Activated T-cell treated with anti-CD3 and anti-CD28 coated beads, Interleukin-2, amount 50 U/mL, for 48 hours (primary cell): Measurements from ENCODE around the gene UBTD1.
"Not testable (repeated sequence)": the region's sequence is repeated elsewhere in the genome, so short reads cannot be mapped to it uniquely, and the experiment has no call there.

Experiments used
- DNase-seq, 2 experiments: peaks; one replicate each; pipeline ENCODE4 v3.0.0-alpha.2; 2020

The UBTD1 gene

GRCh38 chr10:97498841-97499560, at the start of gene UBTD1:
TSS of gene UBTD1 (plus strand) at chr10:97498924. CDS start at chr10:97499204, 280 bp downstream.
- DNase-seq, result peak; percentile 51 to 65

DNA sequence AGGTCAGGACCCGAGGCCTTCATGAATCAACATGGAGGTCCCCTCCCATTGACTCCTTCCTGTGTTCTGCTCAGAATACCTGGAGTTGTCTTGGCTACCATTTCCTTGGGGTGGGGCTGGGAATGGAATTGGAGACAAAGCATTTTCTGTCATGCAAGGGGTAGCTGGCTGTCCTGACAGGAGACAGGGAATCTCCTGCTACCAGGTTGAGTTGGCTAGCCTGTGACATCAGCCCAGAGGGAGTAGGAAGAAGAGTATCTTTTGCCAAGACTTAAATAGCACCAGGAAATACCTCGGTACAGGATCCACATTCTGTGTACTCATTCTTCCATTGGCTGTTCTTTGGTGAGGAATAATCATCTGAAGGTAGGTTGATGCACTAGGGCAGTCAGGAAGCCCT, 47.9 kb upstream of the UBTD1 start:
- no peak for DNase-seq

- no peak for DNase-seq
Measured at GRCh38 chr10:97451605-97452004, 47.1 kb upstream of the UBTD1 start.

DNA sequence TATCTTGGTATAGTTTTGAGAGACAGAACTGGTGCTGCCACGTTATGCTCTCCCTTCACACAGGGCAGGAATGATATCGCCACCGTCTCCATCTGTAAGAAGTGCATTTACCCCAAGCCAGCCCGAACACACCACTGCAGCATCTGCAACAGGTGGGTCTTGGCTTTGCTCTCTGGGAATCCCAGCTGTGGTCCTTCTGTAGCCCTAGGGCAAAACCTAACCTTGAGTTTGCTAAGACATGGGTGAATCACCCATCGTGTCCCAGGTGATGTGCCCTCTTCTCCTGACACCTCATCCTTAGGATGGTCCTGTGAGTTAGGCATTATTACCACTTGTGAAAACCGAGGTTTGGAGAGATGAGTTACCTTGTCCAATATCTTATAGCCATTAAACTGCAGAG, 46.4 kb upstream of the UBTD1 start:
- DNase-seq, result no peak

- DNase-seq, result peak in 1 of 2 experiments; percentile 39
Measured at GRCh38 chr10:97454330-97455036, 44.2 kb upstream of the UBTD1 start.

- no peak for DNase-seq
Measured at GRCh38 chr10:97456034-97456685, 42.6 kb upstream of the UBTD1 start.

- no peak for DNase-seq
Measured at GRCh38 chr10:97456686-97457065, 42.0 kb upstream of the UBTD1 start.

- no peak for DNase-seq
Measured at GRCh38 chr10:97459111-97459510, 39.6 kb upstream of the UBTD1 start.

GRCh38 chr10:97459933-97460332, 38.8 kb upstream of the UBTD1 start:
- DNase-seq, result no peak

DNA sequence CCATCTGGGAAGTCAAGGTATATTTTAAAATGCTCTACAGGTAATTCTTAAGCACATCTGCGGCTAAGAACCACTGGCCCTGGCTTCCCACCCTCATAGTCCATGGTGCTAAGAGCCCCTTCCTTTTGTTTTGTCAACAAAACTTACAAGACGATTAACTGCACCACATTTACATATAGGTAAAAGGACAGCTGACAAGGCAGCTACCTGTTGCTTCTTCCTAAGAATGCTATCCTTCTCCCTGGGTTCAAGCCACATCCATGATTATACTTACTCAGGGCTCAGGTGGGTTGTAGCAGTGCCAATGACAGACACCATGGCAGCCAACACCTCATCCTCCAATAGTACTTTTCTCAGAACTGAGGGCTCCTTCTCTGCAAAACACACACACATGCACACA, 36.4 kb upstream of the UBTD1 start:
- no peak for DNase-seq

GRCh38 chr10:97463363-97464132, 35.2 kb upstream of the UBTD1 start:
- DNase-seq, result peak in 1 of 2 experiments; percentile 45

DNA sequence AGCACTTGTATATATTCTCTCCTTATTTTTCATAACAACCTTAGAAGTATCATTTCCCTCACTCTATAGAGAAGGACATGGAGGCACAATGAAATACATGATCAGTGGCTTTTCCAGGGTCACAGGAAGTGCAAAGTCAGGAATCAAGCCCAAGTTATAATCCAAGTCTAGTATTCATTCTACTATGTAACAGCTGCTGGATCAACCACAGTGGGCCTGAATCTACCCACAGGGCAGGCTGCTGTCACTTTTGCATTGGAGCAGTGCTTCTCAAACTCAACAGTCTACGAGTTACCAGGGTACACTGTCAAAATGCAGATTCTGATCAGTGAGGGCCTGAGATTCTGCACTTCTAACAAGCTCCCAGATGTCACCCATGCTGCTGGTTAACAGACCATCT, 34.5 kb upstream of the UBTD1 start:
- no peak for DNase-seq

DNA sequence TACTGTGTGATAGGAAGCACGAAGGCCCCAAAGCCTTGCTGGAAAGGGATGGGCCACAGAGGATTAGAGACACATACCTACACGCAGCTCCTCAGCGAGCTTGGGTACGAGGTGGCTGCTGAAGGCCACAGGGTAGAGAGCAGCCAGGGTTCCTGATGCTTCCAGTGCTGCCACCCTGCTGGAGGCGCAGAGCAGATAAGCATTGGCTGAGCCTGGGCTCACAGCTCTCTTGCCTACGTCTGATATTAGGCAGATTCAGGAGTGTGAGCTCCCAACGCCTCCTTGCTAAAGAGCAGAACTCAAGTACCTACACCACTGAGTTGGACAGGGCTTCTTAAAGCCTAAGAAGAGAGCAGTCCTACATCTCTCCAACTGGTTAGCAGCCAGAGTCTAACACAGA, 32.7 kb upstream of the UBTD1 start:
- DNase-seq, result no peak

DNA sequence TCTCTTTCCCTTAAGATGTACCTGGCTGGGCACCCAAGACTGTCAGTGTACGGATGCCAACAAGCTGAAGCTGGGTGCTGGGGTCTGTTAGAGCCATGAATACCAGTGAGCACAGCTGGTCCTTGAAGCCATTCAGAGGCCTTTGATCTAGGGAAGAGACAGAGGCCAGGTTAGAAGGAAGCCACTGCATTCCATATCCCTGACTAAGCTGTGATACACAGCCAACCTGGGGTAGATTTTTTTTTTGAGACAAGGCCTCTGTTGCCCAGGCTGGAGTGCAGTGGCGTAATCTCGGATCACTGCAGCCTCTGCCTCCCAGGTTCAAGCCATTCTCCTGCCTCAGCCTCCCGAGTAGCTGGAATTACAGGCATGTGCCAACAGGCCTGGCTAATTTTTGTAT, 32.0 kb upstream of the UBTD1 start:
- DNase-seq, result no peak

- no peak for DNase-seq
Measured at GRCh38 chr10:97468162-97468561, 30.6 kb upstream of the UBTD1 start.

DNA sequence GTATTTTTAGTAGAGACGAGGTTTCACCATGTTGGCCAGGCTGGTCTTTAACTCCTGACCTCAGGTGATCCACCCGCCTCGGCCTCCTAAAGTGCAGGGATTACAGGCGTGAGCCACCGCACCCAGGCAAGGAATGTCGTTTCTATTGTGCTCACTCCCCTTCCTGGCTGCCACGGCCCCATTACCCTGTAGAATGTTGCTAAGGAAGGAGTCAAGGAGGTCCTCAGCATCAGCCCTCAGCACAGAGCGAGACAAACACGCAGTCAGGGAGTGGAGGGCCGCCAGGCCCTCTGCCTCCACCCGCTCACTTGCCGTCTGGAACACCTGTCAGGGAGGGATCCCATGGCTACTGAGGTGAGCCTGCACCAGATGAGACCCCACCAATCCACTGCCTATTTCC, 29.9 kb upstream of the UBTD1 start:
- not testable (repeated sequence) for DNase-seq

GRCh38 chr10:97474918-97475317, 23.8 kb upstream of the UBTD1 start:
- DNase-seq, result no peak

GRCh38 chr10:97475936-97476594, 22.7 kb upstream of the UBTD1 start:
- no peak for DNase-seq

DNA sequence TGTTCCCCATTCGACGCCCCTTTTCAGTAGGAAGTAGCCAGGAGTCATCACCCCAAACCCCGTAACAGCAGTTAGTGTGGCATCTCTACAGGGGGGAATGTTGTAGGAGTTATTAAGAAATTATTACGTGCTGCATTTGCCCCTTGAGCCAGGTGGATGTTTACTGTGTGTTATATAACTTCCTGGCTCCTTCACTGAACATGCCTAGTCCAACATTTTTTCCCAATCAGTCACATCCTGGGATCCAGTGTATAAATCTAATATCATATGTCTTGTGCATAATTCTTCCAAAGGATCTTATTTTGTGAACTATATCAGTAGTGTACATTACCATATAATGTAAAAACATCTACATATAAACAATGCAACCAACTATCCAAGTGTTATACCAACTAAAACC, 19.3 kb upstream of the UBTD1 start:
- DNase-seq, result not testable (repeated sequence)

DNA sequence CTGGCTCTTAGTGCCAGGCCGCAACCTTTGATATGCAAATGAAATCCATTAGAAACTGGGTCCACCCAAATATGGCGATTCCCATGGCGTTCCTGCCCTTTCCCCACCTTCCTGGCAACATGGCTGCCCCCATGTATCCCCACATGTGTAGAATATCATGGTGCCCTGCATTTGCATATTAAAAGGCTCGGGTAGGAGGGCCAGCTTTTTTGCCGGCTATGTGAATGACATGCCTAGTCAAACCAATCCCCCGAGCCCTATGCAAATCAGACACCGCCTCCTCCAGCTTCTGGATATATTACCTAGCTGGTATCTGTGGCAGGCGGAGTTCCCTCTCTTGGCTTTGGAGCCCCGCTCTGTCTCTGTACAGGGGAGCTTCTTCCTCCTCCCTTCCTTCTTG, 18.8 kb upstream of the UBTD1 start:
- DNase-seq, result no peak

GRCh38 chr10:97481071-97481470, 17.7 kb upstream of the UBTD1 start:
- DNase-seq, result no peak

DNA sequence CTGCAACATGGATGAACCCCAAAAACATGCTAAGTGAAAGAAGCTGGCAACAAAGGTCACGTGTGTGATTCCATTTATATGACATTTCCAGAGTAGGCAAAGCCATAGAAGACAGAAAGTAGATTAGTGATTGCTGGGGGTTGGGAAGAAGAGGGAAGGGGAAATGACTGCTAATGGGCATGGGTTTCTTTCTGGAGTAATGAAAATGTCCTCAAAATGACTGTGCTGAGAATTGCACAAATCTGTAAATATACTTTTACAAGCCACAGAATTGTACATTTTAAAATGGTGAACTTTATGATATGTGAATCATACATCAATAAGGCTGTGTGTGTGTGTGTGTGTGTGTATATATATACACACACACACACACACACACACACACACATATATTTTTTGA, 16.3 kb upstream of the UBTD1 start:
- DNase-seq, result no peak

DNA sequence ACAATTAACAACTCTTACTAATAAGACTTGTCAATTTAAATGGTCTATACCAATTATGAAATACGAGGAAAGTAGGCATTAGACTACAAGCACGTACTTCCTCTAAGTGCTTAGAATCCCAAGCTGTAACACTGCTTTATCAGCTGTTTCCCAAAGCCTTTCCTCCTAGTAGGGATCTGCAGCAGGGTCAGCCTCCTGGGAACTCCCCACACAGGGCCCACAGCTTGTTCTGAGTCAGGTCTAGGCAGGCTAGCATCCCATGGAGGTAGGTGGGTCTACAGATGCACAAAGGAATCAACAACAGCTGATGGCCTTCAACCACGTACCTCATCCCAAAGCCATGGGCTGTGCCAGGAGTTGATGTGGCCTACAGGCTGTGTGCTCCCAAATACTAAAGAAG, 15.2 kb upstream of the UBTD1 start:
- DNase-seq, result no peak
